Activated T-cell treated with anti-CD3 and anti-CD28 coated beads, Interleukin-2, amount 50 U/mL, for 4 hours (primary cell): ENCODE measurements around the gene THSD4. TPM values are rescaled to one million over a fixed set of nuclear protein-coding genes. Genes with fewer than 3 reads are reported as not detected.

Experiments
- total RNA-seq, 3 donors: library from RNA; stranded (reverse); gene quantifications; one replicate each; pipeline ENCODE4 v1.2.1, GENCODE V29; 2021

The THSD4 gene
- total RNA-seq, 3 donors from 2014 or later, result 0.08 to 0.16 (median 0.11) TPM

Other genes with a start within 250 kb of the THSD4 start
- not detected for gene THAP10, start 223.0 kb upstream of the THSD4 start, total RNA-seq
- gene LRRC49, start 222.6 kb upstream of the THSD4 start, total RNA-seq, result not detected